Keratinocyte (primary cell): Measurements from ENCODE around the gene SWT1. TPM values are rescaled to one million over a fixed set of nuclear protein-coding genes. Genes with fewer than 3 reads are reported as not detected.

Source experiments
- DNase-seq: peaks from one replicate; pipeline ENCODE4 v3.0.0-alpha.2; 2011; ENCODE audit warnings: low read depth, missing footprints, low spot score
- FAIRE-seq: peaks from 2 replicates; lab custom pipeline; 2011; peaks lifted over from hg19 to GRCh38; lab: Jason Lieb, UNC
- H2AFZ ChIP-seq: 2 replicates; pipeline ENCODE4 v1.6.0; 2012; ENCODE audit warnings: low read length, control low read depth, inconsistent platforms; ENCODE audit not compliant: control insufficient read depth
- H3K27ac ChIP-seq: 2 replicates; pipeline ENCODE4 v1.5.1; 2011; ENCODE audit warnings: low read length; ENCODE audit not compliant: control insufficient read depth, insufficient read depth
- H3K27me3 ChIP-seq: 3 replicates; pipeline ENCODE4 v1.6.0; 2011; ENCODE audit warnings: low read length; ENCODE audit not compliant: control insufficient read depth, insufficient read depth; ENCODE audit errors: extremely low read depth
- H3K36me3 ChIP-seq, 2 experiments: 2 replicates in 1 of 2; 3 replicates in 1 of 2; pipeline ENCODE4 v1.5.1; 2011; ENCODE audit warnings: low read length in 2 of 2, mild to moderate bottlenecking in 1 of 2; ENCODE audit not compliant: control insufficient read depth in 2 of 2, insufficient read depth in 2 of 2; ENCODE audit errors: extremely low read depth in 1 of 2
- H3K4me1 ChIP-seq: 3 replicates; pipeline ENCODE4 v1.5.1; 2011; ENCODE audit warnings: low read length; ENCODE audit not compliant: control insufficient read depth, insufficient read depth; ENCODE audit errors: extremely low read depth
- H3K4me2 ChIP-seq: 3 replicates; pipeline ENCODE4 v1.6.0; 2011; ENCODE audit warnings: low read depth, low read length; ENCODE audit not compliant: control insufficient read depth, insufficient read depth; ENCODE audit errors: extremely low read depth
- H3K4me3 ChIP-seq, 3 experiments: fragments of 200-600 bp in 1 of 3; sonication (generic) in 1 of 3; 2 replicates in 2 of 3; 3 replicates in 1 of 3; pipeline ENCODE4 v1.5.1; 2011 to 2016; ENCODE audit warnings: low read length in 3 of 3, mild to moderate bottlenecking in 3 of 3, control low read depth in 2 of 3, inconsistent platforms in 1 of 3, low read depth in 1 of 3, mixed read lengths in 1 of 3, mixed run types in 1 of 3, moderate library complexity in 1 of 3; ENCODE audit not compliant: control insufficient read depth in 2 of 3, insufficient read depth in 2 of 3; ENCODE audit errors: extremely low read depth in 1 of 3
- H3K79me2 ChIP-seq: 2 replicates; pipeline ENCODE4 v1.6.0; 2012; ENCODE audit warnings: low read length; ENCODE audit not compliant: control insufficient read depth, insufficient read depth
- H3K9ac ChIP-seq: 3 replicates; pipeline ENCODE4 v1.6.0; 2011; ENCODE audit warnings: low read length; ENCODE audit not compliant: control insufficient read depth, insufficient read depth; ENCODE audit errors: extremely low read depth
- H3K9me1 ChIP-seq: 3 replicates; pipeline ENCODE4 v1.6.0; 2011; ENCODE audit warnings: low read length; ENCODE audit not compliant: control insufficient read depth, insufficient read depth; ENCODE audit errors: extremely low read depth
- H3K9me3 ChIP-seq: 2 replicates; pipeline ENCODE4 v1.5.1; 2012; ENCODE audit warnings: low read depth, low read length; ENCODE audit not compliant: control insufficient read depth
- H4K20me1 ChIP-seq: 3 replicates; pipeline ENCODE4 v1.6.0; 2011; ENCODE audit warnings: low read length; ENCODE audit not compliant: control insufficient read depth, insufficient read depth; ENCODE audit errors: extremely low read depth
- CTCF ChIP-seq, 3 experiments: IDR thresholded peaks in 1 of 3; conservative IDR thresholded peaks in 1 of 3; optimal IDR thresholded peaks in 1 of 3; 2 replicates in 2 of 3; 3 replicates in 1 of 3; pipeline versions ENCODE3 to v1.5.1; 2011; ENCODE audit warnings: low read length in 3 of 3, mild to moderate bottlenecking in 3 of 3, moderate library complexity in 2 of 3, control low read depth in 1 of 3, inconsistent platforms in 1 of 3; ENCODE audit not compliant: insufficient read depth in 2 of 3; ENCODE audit errors: extremely low read depth in 1 of 3
- EZH2 ChIP-seq: IDR thresholded peaks from one replicate; pipeline ENCODE4 v1.6.1; 2012; ENCODE audit warnings: inconsistent platforms, mild to moderate bottlenecking, low read length, moderate library complexity
- dilution Hi-C: fragments of 300-500 bp; cut with MboI; formaldehyde crosslinking; loops from one replicate; pipeline ENCODE4 v1.7.0; 2020; ENCODE audit warnings: low sequenced_read_pairs; ENCODE audit not compliant: extremely low pct_ligation_motif_present
- polyA plus RNA-seq, 5 experiments: library from polyadenylated mRNA; depleted of rRNA in 3 of 5; stranded (reverse) in 3 of 5; stranded (forward) in 1 of 5; unstranded in 1 of 5; fragments of >200 nt; gene quantifications; 1 replicate in 1 of 5; 2 replicates in 3 of 5; 3 replicates in 1 of 5; pipeline versions ENCODE4 v1.2.1 to v1.2.3, GENCODE V29; 2011 to 2012; ENCODE audit warnings: missing spikeins in 2 of 5, low read depth in 1 of 5, low replicate concordance in 1 of 5

The SWT1 gene
- polyA plus RNA-seq, 1 donor (not counting 4 experiments of a cell fraction or from before 2014, with no cell fraction given) = 2.9 TPM

DNA sequence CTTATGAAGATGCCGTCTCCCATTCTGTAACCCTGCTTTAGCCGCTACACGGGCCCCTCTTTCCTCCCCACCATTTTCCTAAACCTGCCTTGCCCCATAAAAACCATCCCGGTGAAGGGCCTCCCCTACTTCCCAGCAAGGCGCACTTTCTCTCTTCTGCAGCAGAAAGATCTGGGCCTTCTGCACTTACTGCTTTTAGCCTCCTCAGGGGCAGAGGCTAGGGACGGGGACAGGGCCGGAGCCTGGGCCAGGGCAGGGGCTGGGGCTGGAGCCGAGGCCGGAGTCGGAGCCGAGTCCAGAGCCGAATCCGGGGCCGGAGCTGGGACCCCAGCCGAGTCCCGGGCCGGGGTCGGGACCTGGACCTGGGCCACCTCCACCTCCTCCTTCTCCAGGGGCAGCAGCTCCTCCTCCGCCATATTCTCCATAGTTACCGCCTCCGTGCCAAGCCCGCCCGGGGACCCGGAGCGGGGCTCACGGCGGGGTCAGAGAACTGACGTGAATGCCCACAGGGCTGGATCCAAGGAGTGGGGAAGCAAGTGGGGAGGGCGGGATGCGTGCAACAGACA, 596 bp upstream of the SWT1 start:
- FAIRE-seq (no peak), DNase-seq (no peak)
- Histone ChIP-seq H3K4me2 (peak overlapping the region; percentile 89), H3K9me1 (no peaks in the 10 kb centered on the region), H2AFZ (peak overlapping the region; percentile 74), H3K27me3 (no peaks in the 10 kb centered on the region), H4K20me1 (no peaks in the 10 kb centered on the region), H3K9ac (peak overlapping the region; percentile 86), H3K27ac (peak overlapping the region; percentile 86), H3K4me3 (peak overlapping the region; percentile 90 to 96 (median 95)), H3K79me2 (peaks cover 12% of the 10 kb centered on the region), H3K9me3 (no peaks in the 10 kb centered on the region), H3K36me3 (no peaks in the 10 kb centered on the region), H3K4me1 (peaks cover 6% of the 10 kb centered on the region)
- dilution Hi-C loops = no loop called here
- TF ChIP-seq EZH2 (no peak), CTCF (optimal IDR thresholded peaks at IDR 0.05 in 1 of 3, IDR thresholded peaks at IDR 0.05 in 1 of 3, conservative IDR thresholded peaks at IDR 0.05 in 1 of 3; ENCODE audit: extremely low read depth in 1 of 3, insufficient read depth in 2 of 3, low read length in 3 of 3) (no peak)

DNA sequence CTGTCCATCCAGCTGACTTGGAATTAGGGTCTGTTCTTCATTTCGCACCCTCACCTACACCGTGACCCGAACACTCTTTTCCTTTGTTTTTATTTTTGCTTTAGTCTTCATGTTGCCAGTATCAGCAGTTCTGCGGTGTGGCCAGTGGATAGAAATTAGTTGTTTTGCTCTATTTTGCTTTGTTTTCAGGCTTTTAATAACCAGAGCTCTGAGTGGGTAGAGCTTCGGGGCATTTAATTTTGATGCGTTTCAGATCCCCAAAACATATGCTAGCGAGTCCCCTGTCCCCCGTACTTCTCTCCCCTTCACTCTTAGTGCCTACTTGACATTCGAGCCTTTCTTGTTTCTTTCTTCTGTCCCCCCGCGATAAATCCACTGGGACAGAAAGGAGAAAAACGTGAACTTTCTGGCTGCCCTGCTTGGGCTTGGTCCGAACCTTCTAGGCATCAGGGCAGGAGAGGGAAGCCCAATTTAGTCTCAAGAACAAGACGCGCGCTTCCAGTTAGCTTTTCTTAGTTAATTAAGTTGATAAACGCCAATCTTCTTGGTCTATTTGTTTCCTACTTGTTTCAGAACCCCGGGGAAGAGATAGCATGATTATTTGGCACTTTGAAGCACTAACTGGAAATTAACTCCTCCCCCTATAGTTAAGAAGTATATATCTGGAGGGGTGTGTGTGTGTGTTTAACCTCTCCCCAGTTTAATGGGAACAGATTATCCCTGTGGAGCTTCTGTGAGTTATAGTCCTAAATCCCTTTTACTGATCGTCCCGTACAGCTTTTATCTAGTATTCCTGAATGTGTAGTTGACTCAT, 839 bp downstream of the SWT1 start:
- H3K9me1 ChIP-seq = no peaks in the 10 kb centered on the region
- peak overlapping the region; percentile 97 for H2AFZ ChIP-seq
- no peaks in the 10 kb centered on the region for H3K27me3 ChIP-seq
- TF ChIP-seq EZH2 (no peak), CTCF (optimal IDR thresholded peaks at IDR 0.05 in 1 of 3, IDR thresholded peaks at IDR 0.05 in 1 of 3, conservative IDR thresholded peaks at IDR 0.05 in 1 of 3; ENCODE audit: extremely low read depth in 1 of 3, insufficient read depth in 2 of 3, low read length in 3 of 3) (no peak)
- DNase-seq = no peak
- peak overlapping the region; percentile 88 for H3K4me2 ChIP-seq
- no peaks in the 10 kb centered on the region for H3K36me3 ChIP-seq
- no peaks in the 10 kb centered on the region for H3K9me3 ChIP-seq
- no peak for FAIRE-seq
- peak overlapping the region; percentile 90 to 96 (median 94) for H3K4me3 ChIP-seq
- H3K4me1 ChIP-seq = peaks cover 3% of the 10 kb centered on the region
- peaks cover 12% of the 10 kb centered on the region for H3K79me2 ChIP-seq
- peak overlapping the region; percentile 86 for H3K9ac ChIP-seq
- no peaks in the 10 kb centered on the region for H4K20me1 ChIP-seq
- peak overlapping the region; percentile 86 for H3K27ac ChIP-seq
- dilution Hi-C loops = no loop called here
